ENCODE measurements around the gene CDKN1C. TPM values are rescaled to one million over a fixed set of nuclear protein-coding genes. Genes with fewer than 3 reads are reported as not detected.
A peak's percentile ranks its signal among the peaks of the same experiment; 100 is the strongest.

CDKN1C gene
- total RNA-seq, 1 experiment from 2014 or later = 15.4 TPM

- H2AFZ ChIP-seq (ENCODE audit: low read length) = no peak overlapping the region
- H3K9me3 Mint-ChIP-seq = peaks cover 4 to 8% of the 10 kb centered on the region in 2 experiments; a peak in 4 of 5 replicates
- no peak overlapping the region for H4K91ac ChIP-seq (ENCODE audit: insufficient read length, low read depth, low read length)
- H3K27me3 Mint-ChIP-seq (ENCODE audit: low read depth) = peaks cover 82% of the 10 kb centered on the region
- no peak overlapping the region for H3K23ac ChIP-seq (ENCODE audit: insufficient read length, low read depth, low read length)
- H3K79me1 ChIP-seq (ENCODE audit: insufficient read depth, low read depth, low read length, poor library complexity, severe bottlenecking) = no peaks in the 10 kb centered on the region
- H3K9ac ChIP-seq (ENCODE audit: extremely low read depth, insufficient read length, low read length) = no peak overlapping the region
- no peak overlapping the region for H3K27ac Mint-ChIP-seq
- H4K5ac ChIP-seq (ENCODE audit: insufficient read length, low read depth, low read length) = no peak overlapping the region
- H2BK12ac ChIP-seq (ENCODE audit: insufficient read length, low read depth, low read length) = no peak overlapping the region
- no peaks in the 10 kb centered on the region for H3K79me2 ChIP-seq (ENCODE audit: insufficient read depth, low read length)
- H4K8ac ChIP-seq (replicated peaks; ENCODE audit: insufficient read length, low read depth, low read length) = no peak overlapping the region
- DNase-seq = no peak
- no peak; the same call in 2 of the 3 replicates for TF ChIP-seq CTCF (conservative IDR thresholded peaks at IDR 0.05)
- no peak overlapping the region for H3K27ac ChIP-seq (ENCODE audit: insufficient read length, low read depth, low read length)
- no peak overlapping the region for H2BK15ac ChIP-seq (ENCODE audit: low read depth, low read length)
- H3K4me1 ChIP-seq (ENCODE audit: insufficient read depth, low read length) = no peaks in the 10 kb centered on the region; the same call in 1 of the 2 replicates
- peaks cover 3 to 6% (median 5%) of the 10 kb centered on the region in 3 experiments; a peak in 5 of 7 replicates for H3K36me3 Mint-ChIP-seq (ENCODE audit: insufficient read depth in 1 of 3, low read depth in 3 of 3)
- H4K20me1 ChIP-seq (ENCODE audit: control insufficient read depth, insufficient read depth, insufficient read length) = no peaks in the 10 kb centered on the region
- no peak overlapping the region for H2BK120ac ChIP-seq (ENCODE audit: low read depth, low read length, poor library complexity, severe bottlenecking)
- H3K14ac ChIP-seq (ENCODE audit: insufficient read depth, low read length) = no peak overlapping the region
- no peak overlapping the region for H2AK5ac ChIP-seq (ENCODE audit: insufficient read length, low read length)
- H3K56ac ChIP-seq (ENCODE audit: insufficient read length, low read depth, low read length) = no peak overlapping the region
- no peak overlapping the region for H2BK20ac ChIP-seq (ENCODE audit: low read depth, low read length, poor library complexity, severe bottlenecking)
- no peaks in the 10 kb centered on the region for H3K23me2 ChIP-seq (ENCODE audit: insufficient read length, low read depth, low read length, poor library complexity, severe bottlenecking)
- no CpG with 5 or more reads among the region's 11 CpGs for WGBS (ENCODE audit: extremely low coverage, insufficient read length, low lambda C conversion rate)
- no peak overlapping the region for H3T11ph ChIP-seq (ENCODE audit: low read length)
- no peak overlapping the region for H3K4me2 ChIP-seq (ENCODE audit: insufficient read depth, insufficient read length, low read length)
- peak overlapping the region; percentile 47 to 69 for H3K4me3 Mint-ChIP-seq
- H3K27me3 ChIP-seq (ENCODE audit: insufficient read depth, low read length) = peaks cover 7% of the 10 kb centered on the region; the same call in 1 of the 2 replicates
- H3K4ac ChIP-seq (ENCODE audit: low read depth, low read length) = no peak overlapping the region
- H3K4me1 Mint-ChIP-seq = peaks cover 22 to 26% of the 10 kb centered on the region in 2 experiments
- no peaks in the 10 kb centered on the region for H3K9me3 ChIP-seq (ENCODE audit: control insufficient read depth, low read depth, low read length)
- no peak overlapping the region for H3K18ac ChIP-seq (ENCODE audit: insufficient read length, low read depth, low read length)
- no peak overlapping the region for H2BK5ac ChIP-seq (ENCODE audit: insufficient read length, low read length)
These were observed 3.0 kb downstream of the CDKN1C start for GRCh38 chr11:2882396-2883110.
